ENCODE data around the gene ACER1.
"Not testable (repeated sequence)": the region's sequence is repeated elsewhere in the genome, so short reads cannot be mapped to it uniquely, and the experiment has no call there.

DNA sequence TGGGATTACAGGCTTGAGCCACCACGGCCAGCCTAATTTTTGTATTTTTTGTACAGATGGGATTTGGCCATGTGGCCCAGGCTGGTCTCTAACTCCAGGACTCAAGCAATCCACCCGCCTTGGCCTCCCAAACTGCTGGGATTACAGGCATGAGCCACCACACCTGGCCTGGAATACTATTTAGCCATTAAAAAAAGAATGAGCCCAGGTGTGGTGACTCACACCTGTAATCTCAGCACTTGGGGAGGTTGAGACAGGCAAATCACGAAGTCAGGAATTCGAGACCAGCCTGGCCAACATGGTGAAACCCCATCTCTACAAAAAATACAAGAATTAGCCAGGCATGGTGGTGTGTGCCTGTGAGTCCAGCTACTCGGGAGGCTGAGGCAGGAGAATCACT lies 17.8 kb downstream of the ACER1 start:
- TF ChIP-seq, protein P1, sequence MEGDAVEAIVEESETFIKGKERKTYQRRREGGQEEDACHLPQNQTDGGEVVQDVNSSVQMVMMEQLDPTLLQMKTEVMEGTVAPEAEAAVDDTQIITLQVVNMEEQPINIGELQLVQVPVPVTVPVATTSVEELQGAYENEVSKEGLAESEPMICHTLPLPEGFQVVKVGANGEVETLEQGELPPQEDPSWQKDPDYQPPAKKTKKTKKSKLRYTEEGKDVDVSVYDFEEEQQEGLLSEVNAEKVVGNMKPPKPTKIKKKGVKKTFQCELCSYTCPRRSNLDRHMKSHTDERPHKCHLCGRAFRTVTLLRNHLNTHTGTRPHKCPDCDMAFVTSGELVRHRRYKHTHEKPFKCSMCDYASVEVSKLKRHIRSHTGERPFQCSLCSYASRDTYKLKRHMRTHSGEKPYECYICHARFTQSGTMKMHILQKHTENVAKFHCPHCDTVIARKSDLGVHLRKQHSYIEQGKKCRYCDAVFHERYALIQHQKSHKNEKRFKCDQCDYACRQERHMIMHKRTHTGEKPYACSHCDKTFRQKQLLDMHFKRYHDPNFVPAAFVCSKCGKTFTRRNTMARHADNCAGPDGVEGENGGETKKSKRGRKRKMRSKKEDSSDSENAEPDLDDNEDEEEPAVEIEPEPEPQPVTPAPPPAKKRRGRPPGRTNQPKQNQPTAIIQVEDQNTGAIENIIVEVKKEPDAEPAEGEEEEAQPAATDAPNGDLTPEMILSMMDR (IDR thresholded peaks at IDR 0.05): not testable (repeated sequence)
- TF ChIP-seq POLR2A (IDR thresholded peaks at IDR 0.05): not testable (repeated sequence)

All from esophagus squamous epithelium (tissue), 4 donors.